HG03280 (cell line): Measurements from ENCODE around the gene IL5.
"Not testable (repeated sequence)": the region's sequence is repeated elsewhere in the genome, so short reads cannot be mapped to it uniquely, and the experiment has no call there.

ENCODE experiments used
- ATAC-seq: cut with Tn5 transposase; IDR thresholded peaks from one replicate; pipeline ENCODE4 v1.9.1; 2021; ENCODE audit warnings: mild to moderate bottlenecking, moderate library complexity; ENCODE audit not compliant: unreplicated experiment

Gene IL5

DNA sequence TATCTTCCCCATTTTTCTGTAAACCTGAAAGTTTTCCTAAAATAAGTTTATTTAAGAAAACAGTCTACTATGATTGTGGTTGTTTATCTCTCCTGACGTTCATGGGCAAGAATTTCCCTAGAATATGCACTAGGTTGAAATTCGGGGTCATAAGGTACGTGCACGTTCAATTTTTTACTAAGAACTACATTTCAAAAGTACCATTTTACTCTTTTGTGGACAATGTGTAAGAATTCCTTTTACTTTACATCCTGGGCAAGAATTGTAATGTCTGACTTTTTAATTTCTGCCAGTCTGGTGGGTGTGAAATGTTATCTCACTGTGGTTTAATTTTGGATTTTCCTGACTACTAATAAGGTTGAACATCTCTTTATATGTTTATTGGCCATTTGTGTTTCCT is 12.4 kb downstream of the IL5 start:
- ATAC-seq, result no peak

DNA sequence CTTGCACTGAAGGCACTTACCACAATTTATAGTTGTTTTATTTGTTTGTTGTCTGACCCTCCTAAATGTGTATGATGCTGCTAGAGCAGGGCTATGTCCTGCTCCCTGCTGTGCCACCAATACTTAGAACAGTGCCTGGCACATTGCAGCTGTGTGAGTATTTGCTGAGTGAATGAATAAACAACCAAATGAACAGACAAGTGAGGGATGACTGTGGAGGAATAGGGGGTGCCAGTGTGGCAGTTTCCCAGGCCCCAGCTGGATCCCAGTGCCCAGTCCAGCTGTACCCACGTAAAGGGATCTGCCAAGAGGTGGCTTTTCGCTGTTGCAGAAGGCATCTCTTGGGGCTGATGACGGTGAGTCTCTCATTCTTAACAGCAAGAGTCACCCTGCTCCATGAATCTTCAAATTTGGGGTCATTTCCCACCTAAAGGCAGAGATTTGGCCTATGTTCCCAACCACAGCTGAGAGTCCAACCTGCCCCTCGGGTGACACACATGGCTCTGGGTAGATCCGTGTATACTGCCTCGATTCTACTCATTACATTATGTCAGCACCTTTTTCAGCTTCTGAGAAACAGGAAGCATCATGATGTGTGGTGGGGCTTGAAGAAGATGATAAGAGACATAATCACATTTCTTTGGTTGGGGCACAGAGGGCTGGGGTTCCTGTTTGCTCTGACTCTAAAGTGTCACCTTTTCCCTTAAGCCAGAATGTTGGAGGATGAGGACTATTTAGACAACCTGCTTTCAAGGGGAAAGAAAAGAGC is 14.3 kb downstream of the IL5 start:
- ATAC-seq, result no peak

DNA sequence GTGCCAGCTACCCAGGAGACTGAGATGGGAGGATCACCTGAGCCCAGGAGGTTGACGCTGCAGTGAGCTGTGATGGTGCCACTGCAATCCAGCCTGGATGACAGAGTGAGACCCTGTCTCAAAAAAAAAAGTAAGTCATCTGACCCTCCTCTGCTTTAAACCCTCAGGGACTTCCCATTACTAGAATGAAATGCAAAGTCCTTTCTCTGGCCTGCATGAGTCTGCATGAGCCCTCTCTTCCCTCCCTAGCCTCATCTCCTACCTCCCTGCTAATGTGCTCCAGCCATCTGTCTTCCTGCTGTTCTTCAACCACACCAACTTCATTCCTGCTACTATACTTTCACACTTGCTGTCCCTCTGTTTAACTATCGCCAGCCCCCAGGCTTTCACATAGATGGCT is 15.3 kb downstream of the IL5 start:
- no peak for ATAC-seq

DNA sequence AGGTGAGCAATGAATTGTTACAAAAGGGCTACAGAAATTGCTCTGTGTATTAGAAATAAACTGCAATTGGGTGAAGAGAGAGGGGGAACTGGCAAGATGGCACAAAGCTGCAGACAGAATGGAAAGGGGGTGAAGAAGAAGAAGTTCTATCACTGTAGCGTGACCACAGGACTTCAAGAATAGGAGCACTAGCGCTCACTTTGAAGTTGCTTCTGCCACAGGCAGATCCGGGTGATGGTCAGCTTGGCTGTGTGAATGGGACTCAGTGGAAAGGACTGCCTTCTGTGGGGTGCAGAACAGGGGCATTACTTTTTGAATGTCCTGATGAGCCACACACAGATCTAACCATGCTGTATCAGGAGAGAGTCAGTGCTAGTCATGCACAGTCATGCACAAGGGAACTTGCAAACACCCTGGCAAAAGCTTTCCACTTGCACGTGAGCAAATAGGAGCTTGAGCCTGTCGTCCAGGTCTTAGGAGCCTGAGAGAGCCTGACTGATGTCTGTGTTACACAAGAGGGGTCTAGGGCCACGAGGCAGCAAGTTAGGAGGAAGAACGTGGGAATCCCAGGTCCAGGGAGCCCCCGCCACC is 16.3 kb downstream of the IL5 start:
- ATAC-seq, result no peak

- peak; percentile 49 for ATAC-seq
Measured at GRCh38 chr5:132526290-132526973, 16.9 kb downstream of the IL5 start.

GRCh38 chr5:132525299-132525724 is 18.0 kb downstream of the IL5 start:
- ATAC-seq, result peak; percentile 69

DNA sequence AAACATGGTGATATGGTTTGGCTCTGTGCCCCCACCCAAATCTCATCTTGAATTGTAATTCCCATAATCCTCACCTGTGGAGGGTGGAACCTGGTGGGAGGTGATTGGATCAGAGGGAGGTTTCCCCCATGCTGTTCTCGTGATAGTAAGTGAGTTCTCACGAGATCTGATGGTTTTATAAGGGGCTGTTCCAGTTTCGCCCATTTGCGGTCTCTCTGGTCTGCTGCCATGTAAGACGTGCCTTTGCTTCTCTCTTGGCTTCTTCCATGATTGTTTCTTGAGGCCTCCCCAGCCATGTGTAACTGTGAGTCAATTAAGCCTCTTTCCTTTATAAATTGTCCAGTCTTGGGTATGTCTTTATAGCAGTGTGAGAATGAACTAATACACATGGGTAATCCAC is 18.4 kb downstream of the IL5 start:
- ATAC-seq, result not testable (repeated sequence)

DNA sequence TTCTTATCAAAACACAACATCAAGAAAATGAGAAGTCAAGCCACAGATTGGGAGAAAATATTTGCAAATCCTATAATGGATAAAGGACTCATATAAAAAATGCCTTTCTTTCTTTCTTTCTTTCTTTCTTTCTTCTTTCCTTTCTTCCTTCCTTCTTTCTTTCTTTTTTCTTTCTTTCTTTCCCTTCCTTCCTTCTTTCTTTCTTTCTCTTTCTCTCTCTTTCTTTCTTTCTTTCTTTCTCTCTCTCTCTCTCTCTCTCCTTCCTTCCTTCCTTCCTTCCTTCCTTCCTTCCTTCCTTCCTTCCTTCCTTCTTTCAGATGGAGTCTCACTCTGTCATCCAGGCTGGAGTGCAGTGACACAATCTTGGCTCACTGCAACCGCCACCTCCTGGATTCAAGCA is 21.3 kb downstream of the IL5 start:
- not testable (repeated sequence) for ATAC-seq

DNA sequence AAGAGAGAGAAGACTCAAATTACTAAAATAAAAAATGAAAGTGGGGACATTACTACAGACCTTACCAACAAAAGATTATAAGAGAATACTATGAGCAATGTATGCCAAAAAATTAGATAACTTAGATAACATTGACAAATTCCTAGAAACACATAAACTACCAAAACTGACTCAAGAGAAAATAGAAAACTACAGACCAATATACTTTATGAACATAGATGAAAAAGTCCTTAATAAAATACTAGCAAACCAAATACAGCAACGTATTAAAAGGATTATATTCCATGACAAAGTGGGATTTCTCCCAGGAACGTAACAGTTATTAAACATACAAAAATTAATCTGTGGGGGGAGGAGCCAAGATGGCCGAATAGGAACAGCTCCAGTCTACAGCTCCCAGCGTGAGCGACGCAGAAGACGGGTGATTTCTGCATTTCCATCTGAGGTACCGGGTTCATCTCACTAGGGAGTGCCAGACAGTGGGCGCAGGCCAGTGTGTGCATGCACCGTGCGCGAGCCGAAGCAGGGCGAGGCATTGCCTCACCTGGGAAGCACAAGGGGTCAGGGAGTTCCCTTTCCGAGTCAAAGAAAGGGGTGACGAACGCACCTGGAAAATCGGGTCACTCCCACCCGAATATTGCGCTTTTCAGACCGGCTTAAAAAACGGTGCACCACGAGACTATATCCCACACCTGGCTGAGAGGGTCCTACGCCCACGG is 29.5 kb downstream of the IL5 start:
- ATAC-seq, result not testable (repeated sequence)

DNA sequence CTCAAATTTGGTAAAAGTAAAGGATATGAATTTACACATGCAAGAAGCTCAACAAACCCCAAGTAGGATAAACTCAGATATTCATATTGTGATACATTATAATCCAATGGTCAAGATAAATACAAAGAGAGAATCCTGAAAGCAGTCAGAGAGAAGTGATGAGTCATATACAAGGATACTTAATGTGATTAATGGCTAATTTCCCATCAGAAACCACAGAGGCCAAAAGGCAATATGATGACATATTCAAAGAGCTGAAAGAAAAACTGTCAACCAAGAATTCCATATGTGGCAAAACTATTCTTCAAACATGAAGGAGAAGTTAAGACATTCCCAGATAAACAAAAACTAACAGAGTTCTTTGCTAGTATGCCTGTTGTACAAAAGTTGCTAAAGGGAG is 33.2 kb downstream of the IL5 start:
- no peak for ATAC-seq

DNA sequence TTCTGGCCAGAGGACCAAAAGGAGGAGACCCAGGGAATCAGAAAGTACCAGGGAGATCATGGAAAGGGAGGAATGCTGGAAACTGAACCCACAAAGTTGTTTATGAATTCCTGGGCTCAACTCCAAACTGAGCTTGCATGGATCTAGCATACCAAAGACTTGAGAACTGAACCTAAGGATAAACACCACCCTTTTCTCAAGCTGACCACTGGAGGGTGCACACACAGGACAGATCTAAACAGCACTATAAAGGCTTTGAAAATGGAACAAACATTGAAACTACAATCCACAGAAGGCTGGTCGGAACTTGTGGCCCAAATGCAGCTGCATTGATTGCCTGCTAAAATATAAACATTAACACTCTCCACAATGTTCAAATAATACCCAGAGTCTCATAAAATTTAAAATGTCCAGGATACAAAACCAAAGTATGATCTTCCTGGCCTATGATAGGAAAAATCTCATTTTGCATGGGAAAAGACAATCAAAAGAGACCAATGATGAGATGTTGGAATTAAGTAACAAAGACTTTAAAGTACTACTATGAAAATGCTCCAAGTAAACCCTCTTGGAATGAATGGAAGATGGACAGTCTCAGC is 37.1 kb downstream of the IL5 start:
- peak; percentile 63 for ATAC-seq

- no peak for ATAC-seq
Measured at GRCh38 chr5:132505641-132506040, 37.7 kb downstream of the IL5 start.

DNA sequence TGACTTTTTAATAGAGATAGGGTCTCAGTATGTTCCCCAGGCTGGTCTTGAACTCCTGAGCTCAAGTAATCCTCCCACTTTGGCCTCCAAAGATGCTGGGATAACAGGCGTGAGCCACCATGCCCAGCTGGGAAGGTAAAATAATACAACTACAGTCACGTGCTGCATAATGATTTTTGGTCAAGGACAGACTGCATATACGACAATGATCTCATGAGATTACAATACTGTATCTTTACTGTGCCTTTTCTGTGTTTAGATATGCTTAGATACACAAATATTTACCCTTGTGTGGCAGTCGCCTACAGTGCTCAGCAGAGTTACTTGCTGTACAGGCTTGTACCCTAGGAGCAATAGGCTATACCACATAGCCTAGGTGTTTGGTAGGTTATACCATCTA is 38.6 kb downstream of the IL5 start:
- no peak for ATAC-seq

- ATAC-seq, result no peak
Measured at GRCh38 chr5:132503244-132503643, 40.1 kb downstream of the IL5 start.

DNA sequence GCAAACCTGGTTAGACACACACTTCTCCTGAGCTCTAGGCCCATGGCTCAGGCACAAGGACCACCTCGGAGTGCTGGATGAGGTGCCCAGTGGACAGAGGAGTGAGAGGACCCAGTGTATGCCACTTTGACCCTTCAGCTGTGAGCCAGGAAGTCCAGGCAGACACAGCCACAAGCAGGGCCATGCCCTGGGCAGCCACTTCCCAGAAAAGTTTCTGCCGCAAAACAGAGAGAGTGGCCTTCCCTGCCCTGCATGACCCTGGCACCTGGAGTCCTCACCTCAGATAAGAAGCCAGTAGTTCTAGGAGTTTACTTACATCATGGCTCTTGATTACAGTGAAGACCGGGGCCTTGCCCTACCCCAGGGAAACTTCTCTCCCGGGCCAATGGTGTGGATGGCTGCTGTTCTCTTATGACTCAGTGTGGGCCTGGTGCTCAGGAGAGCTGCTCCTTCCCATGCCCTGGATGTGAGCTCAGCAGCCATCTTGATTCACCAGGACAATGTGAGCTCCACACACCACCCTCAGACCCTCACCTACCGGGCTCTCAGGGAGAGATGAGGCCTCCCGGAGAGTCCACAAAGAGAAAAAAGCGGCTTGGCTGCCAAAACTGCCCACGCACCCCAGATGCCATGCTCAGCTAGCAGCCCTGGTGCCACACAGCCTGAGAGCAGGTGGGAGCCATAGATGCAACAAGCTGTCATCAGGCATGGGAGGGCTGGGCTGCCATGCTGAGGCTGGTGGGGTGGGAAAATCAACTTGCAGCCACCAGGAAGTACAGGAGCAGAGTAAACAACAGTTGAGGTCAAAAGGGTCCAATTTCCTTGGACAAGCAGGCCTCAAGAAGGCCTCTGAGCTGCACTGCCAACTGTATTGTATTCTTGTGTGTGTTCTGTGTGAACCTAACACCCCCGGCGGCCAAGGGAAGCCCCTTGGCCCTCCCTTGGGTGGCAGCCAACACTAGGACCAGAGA is 41.1 kb downstream of the IL5 start:
- no peak for ATAC-seq

DNA sequence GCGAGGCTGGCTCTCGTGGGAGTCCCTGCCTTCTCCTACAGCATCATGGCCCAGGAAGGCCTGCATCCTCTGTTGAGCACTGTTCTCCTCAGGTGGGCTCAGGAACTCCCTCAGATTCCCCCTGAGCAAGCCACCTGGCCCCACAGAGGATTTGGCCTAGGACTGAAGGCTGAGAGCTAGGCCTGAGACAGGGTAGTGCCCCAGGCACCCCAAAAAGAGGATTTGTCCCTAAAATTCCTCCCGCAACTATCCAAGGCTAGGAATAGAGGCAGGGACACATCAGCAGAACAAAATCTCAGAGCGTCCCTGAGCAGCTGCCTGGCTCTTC is 41.7 kb downstream of the IL5 start:
- no peak for ATAC-seq

DNA sequence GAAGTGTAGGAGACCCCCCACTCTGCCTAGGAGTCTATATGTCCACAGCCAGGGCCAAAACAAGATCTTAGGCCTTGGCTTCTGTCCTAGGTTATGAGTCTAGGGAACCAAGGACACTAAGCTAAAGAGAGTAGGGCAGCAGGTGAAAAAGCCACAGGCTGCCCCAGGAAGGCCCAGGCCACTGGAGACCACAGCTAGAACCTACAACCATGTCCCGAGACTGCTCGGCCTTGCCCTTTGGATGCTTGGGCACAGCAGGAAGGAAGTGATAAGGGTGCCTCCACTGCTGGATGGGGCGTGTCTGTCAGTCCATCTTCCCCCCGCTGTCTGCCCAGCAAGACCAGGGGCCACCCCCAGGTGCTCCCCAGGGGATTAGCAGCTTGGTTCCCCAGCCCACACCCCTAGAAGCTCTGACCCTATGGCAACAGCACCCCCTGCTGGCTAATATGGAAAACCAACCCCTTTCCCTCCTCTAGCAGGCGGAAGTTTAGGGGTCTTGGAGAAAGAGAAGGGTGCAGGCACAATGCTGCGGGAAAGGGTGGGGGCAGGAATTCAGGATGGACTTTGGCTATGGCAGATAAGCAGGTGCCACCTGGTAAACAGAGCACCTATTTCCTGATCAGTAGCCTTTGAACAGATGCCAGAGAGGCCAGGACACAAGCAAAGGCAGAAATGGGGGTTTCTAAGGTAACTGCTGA is 42.2 kb downstream of the IL5 start:
- ATAC-seq, result peak; percentile 40

GRCh38 chr5:132500244-132500930 is 42.9 kb downstream of the IL5 start:
- no peak for ATAC-seq
